Kidney (tissue), 14 donors: ENCODE results near the gene KRT8. TPM values are rescaled to one million over a fixed set of nuclear protein-coding genes. Genes with fewer than 3 reads are reported as not detected.

Experiments used
- DNase-seq, 5 donors: peaks; one replicate each; pipeline ENCODE4 v3.0.0-alpha.2; 2013 to 2020
- FAIRE-seq: peaks from 2 replicates; lab custom pipeline; 2012; peaks lifted over from hg19 to GRCh38; lab: Jason Lieb, UNC
- H3K27ac ChIP-seq, 2 donors: one replicate each; pipeline ENCODE4 v1.7.0; 2013; ENCODE audit warnings: low read depth in 2 of 2, low read length in 2 of 2, inconsistent platforms in 1 of 2
- H3K27me3 ChIP-seq: one replicate; pipeline ENCODE4 v1.7.1; 2013; ENCODE audit warnings: low read length, inconsistent platforms; ENCODE audit not compliant: control insufficient read depth, insufficient read depth
- H3K36me3 ChIP-seq, 3 donors: one replicate each; pipeline versions ENCODE4 v1.7.0 to v1.7.1; 2013; ENCODE audit warnings: low read length in 3 of 3, control low read depth in 1 of 3, inconsistent platforms in 1 of 3; ENCODE audit not compliant: insufficient read depth in 3 of 3, control insufficient read depth in 2 of 3
- H3K4me1 ChIP-seq, 3 donors: one replicate each; pipeline versions ENCODE4 v1.7.0 to v1.7.1; 2013; ENCODE audit warnings: low read length in 3 of 3, inconsistent platforms in 1 of 3, low read depth in 1 of 3; ENCODE audit not compliant: control insufficient read depth in 2 of 3, insufficient read depth in 2 of 3
- H3K4me3 ChIP-seq, 3 donors: one replicate each; pipeline versions ENCODE4 v1.7.0 to v1.8.1; 2013; ENCODE audit warnings: low read length in 3 of 3, control low read depth in 1 of 3, inconsistent platforms in 1 of 3
- H3K9ac ChIP-seq, 3 donors: one replicate each; pipeline versions ENCODE4 v1.7.0 to v1.7.1; 2013; ENCODE audit warnings: low read length in 3 of 3, control low read depth in 1 of 3, inconsistent platforms in 1 of 3
- H3K9me3 ChIP-seq, 3 donors: one replicate each; pipeline versions ENCODE4 v1.7.0 to v1.7.1; 2013; ENCODE audit warnings: low read length in 3 of 3, control low read depth in 1 of 3, inconsistent platforms in 1 of 3; ENCODE audit not compliant: control insufficient read depth in 2 of 3, insufficient read depth in 1 of 3
- CTCF ChIP-seq: IDR thresholded peaks from 3 replicates; pipeline ENCODE4 v1.5.1; 2012; ENCODE audit warnings: mild to moderate bottlenecking, moderate library complexity, borderline replicate concordance; ENCODE audit not compliant: insufficient read depth; ENCODE audit errors: extremely low read depth
- intact Hi-C: fragments of 100-400 bp; cut with DNase I; formaldehyde crosslinking; loops from one replicate; pipeline ENCODE4 v1.11.1; 2022
- polyA plus RNA-seq: library from polyadenylated mRNA; stranded (reverse); fragments of 350-450 nt; fragmentation: Illumina TruSeq; extraction: RNeasy Lipid Tissue Mini Kit (QIAGEN cat#74804); gene quantifications from one replicate; pipeline ENCODE4 v1.2.3, GENCODE V29; 2014; ENCODE audit warnings: low read depth, low replicate concordance; ENCODE audit not compliant: insufficient read depth
- total RNA-seq: library from RNA; stranded (reverse); fragmentation: NEBNext Ultra II Directional; extraction: Animal tissue kit (Norgen Biotek cat#: 25700); gene quantifications from one replicate; pipeline ENCODE4 v1.2.1, GENCODE V29; 2021
- donor health status: control.
- donor health status: control.
- donor health status: control.
- donor health status: control.
- donor health status: control.
- donor health status: DM: yes; HTN: yes; CAD: no.
- donor health status: Normal renal cell carcinoma (clear cell type).

The KRT8 gene
- total and polyA plus RNA-seq, 2 donors from 2014 or later, result 333 to 546 TPM

- Histone ChIP-seq H3K4me3 (no peak overlapping the region), H3K27ac (no peak overlapping the region), H3K27me3 (no peaks in the 10 kb centered on the region), H3K4me1 (peaks cover 0 to 11% (median 0%) of the 10 kb centered on the region in 3 donors), H3K9ac (no peak overlapping the region), H3K36me3 (peaks cover 0 to 16% (median 3%) of the 10 kb centered on the region in 3 donors), H3K9me3 (no peaks in the 10 kb centered on the region)
- FAIRE-seq (no peak), DNase-seq (no peak)
- peak; percentile 10 for TF ChIP-seq CTCF
- intact Hi-C loops, result no loop called here
These were observed 47.4 kb upstream of the KRT8 start for GRCh38 chr12:52952076-52952801.

DNA sequence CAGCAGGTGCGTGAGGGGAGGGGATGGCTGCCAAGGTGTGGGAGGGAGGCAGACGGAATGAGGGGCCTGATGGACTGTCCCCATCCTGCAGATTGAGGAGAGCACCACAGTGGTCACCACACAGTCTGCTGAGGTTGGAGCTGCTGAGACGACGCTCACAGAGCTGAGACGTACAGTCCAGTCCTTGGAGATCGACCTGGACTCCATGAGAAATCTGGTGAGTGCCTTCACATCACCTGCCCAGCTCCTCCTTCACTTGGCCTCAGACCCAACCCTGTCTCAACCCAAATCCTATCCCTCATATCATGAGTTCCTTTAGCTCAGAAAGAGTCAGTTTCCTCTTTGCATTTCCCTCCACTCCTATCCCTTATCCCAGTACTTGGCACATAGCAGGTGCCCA, 46.8 kb upstream of the KRT8 start:
- no peaks in the 10 kb centered on the region for H3K27me3 ChIP-seq
- no peak overlapping the region for H3K27ac ChIP-seq
- intact Hi-C loops, result no loop called here
- peaks cover 0 to 16% (median 0%) of the 10 kb centered on the region in 3 donors for H3K4me1 ChIP-seq
- no peaks in the 10 kb centered on the region for H3K9me3 ChIP-seq
- peak overlapping the region in 1 of 3 donors; percentile 93 for H3K9ac ChIP-seq
- no peak for TF ChIP-seq CTCF
- peak overlapping the region in 2 of 3 donors; percentile 28 to 92 for H3K4me3 ChIP-seq
- no peak for DNase-seq
- no peak for FAIRE-seq
- peaks cover 0 to 16% (median 3%) of the 10 kb centered on the region in 3 donors for H3K36me3 ChIP-seq

DNA sequence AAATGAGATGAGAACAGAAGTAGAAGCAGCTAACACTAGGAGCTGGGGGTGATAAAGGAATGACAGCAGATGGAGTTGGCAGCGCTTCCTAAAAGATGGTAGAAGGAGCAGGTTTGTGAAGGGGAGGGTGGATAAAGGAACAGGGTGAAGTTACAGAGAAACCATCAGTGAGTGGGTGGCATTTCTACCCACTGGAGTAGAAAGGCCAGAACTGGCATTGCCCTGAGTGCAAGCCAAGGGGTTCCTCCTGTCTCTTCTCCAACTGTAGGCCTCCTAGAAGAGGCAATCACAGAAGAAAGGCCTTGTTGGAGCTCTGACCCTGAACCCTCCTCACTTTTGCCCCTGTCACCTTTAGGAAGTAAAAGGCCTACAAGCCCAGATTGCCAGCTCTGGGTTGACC, 46.2 kb upstream of the KRT8 start:
- intact Hi-C loops, result no loop called here
- peak overlapping the region; percentile 8 to 92 (median 68) for H3K4me3 ChIP-seq
- H3K4me1 ChIP-seq, result peaks cover 0 to 21% (median 3%) of the 10 kb centered on the region in 3 donors
- no peaks in the 10 kb centered on the region for H3K9me3 ChIP-seq
- DNase-seq (no peak), FAIRE-seq (no peak)
- no peak overlapping the region for H3K27ac ChIP-seq
- no peaks in the 10 kb centered on the region for H3K27me3 ChIP-seq
- TF ChIP-seq CTCF, result no peak
- H3K9ac ChIP-seq, result peak overlapping the region in 2 of 3 donors; percentile 24 to 93
- peaks cover 0 to 16% (median 3%) of the 10 kb centered on the region in 3 donors for H3K36me3 ChIP-seq
